Inflammatory macrophage treated with lipopolysaccharide for 1 hour (primary cell): ENCODE measurements around the gene TIMM29.
"Not testable (repeated sequence)": the region's sequence is repeated elsewhere in the genome, so short reads cannot be mapped to it uniquely, and the experiment has no call there.

Experiments used
- DNase-seq, 2 donors: peaks; one replicate each; pipeline ENCODE4 v3.0.0-alpha.2; 2020 to 2022

TIMM29 gene

DNA sequence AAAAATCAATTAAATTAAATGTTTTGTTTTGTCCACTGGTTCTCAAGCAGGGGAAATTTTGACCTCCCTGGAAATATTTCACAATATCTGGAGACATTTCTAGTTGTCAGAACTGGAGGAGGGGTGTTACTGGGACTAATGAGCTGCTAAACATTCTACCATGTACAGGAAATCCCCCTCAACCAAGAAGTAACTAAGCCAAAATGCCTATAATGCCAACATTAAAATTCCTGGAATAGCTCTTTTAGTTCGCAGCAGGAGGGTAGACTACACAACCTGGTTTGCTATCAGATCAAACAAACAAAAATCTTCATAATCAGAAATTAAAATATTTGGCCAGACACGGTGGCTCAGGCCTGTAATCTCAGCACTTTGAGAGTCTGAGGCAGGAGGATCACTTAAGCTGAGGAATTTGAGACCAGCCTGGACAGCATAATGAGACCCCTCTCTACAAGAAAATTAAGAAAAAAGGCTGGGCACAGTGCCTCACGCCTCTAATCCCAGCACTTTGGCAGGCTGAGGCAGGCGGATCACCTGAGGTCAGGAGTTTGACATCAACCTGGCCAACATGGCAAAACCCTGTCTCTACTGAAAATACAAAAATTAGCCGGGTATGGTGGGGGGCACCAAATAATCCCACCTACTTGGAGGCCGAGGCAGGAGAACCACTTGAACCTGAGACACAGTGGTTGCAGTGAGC is 18.5 kb downstream of the TIMM29 start:
- peak in 1 of 2 donors; percentile 13 for DNase-seq

DNA sequence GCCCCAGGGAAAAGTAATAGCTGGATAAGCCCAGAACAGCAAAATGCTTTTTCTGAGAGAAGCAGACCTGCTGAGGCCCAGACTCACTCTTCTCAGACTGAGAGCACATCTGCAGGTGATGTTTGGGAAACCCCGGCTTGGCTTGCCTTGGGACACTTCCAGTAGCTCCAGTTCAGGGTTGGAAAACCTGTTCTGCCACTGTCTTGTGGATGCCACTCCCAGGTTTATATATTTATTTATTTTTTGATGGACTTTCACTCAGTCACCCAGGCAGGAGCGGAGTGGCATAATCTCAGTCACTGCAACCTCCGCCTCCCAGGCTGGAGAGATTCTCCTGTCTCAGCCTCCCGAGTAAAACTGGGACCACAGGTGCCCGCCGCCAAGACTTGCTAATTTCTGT is 24.2 kb downstream of the TIMM29 start:
- DNase-seq: no peak

DNA sequence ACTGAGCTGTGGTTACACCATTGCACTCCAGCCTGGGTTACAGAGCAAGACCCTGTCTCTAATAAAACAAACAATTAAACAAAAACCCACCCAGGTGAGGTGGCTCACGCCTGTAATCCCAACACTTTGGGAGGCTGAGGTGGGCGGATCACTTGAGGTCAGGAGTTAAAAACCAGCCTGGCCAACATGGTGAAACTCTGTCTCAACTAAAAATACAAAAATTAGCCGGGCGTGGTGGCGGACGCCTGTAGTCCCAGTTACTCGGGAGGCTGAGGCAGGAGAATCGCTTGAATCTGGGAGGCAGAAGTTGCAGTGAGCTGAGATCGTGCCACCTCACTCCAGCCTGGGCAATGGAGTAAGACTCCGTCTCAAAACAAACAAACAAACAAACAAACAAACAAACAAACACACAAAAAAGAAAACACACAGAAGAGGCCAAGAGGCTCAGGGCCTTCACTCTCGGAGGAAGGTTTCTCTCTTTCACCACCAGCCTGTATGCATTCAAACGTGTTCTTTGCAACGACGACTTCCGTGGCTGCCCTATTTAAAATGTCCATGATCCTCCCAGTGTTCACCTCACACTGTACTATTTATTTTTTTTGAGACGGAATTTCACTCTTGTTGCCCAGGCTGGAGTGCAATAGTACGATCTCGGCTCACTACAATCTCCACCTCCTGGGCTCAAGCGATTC is 30.8 kb downstream of the TIMM29 start:
- not testable (repeated sequence) for DNase-seq

DNA sequence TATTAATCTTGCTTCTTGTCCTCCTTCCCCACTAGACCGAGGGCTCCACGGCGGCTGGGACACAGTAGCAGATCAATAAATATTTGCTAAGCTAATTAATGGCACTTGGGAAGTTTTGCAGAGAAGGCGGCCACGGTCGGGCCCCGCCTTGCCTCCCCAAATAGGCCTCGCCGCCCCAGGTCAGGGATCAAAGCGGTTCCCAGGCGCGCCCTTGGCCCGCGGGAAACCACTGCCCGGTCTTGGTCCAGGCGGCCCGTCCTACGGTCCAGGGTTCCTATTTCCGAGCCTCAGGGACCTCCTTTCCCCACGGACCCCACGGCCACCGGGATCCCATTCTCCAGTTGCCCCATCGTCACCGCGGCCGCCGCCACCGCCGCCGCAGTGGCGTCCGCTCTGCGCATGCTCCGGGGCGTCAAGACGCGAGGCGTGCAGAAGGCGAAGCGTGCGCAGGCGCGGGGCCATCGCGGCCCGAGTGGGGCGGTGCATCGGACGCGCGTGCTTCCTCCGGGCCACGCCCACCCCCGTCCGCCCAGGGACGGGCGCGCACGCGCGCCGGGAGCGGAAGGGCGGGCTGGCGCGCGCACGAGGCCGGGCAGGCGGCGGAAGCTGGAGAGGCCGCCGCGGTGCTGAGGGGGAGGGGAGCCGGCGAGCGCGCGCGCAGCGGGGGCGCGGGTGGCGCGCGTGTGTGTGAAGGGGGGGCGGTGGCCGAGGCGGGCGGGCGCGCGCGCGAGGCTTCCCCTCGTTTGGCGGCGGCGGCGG is 31.9 kb downstream of the TIMM29 start, which contains the start of gene SMARCA4:
SMARCA4 (plus strand) TSS at position 717 of the 759 bp plus-strand sequence. CDS start 23,122 bp downstream, outside the sequence.
- DNase-seq: peak; percentile 95 to 98

DNA sequence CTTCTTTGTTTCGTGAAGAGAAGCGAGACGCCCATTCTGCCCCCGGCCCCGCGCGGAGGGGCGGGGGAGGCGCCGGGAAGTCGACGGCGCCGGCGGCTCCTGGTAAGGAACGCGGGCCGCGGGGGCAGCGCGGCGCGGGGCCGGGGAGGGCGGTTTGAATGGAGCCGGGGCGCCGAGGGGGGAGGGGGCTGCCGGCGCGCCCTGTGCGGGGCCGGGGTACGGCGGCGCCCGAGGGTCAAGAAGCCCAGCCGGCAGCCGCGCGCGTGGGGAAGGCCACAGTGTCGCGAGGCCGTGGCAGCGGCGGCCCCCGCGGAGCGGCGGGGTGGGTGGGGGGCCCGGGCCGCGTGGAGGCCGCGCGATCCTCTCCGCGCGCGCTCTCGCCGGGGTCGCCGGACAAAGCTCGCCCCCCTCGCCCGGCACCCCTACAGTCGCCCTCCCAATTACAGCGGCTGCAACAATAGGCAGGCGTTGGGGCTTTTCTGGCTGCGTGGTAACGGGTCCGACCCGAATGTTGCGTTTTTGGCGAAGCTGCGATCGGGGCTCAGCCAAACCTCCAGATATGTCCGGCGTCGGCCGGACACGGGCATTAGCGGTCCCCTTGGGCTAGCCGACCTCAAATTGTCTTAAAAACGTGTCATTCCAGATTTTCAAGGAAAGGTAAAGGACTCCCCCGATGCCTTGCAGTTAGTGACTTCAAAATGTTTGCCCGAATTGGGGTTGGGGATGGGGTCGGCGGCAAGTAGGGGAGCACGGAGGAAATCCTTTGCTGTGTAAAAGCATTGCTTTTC is 32.7 kb downstream of the TIMM29 start:
- DNase-seq: no peak

DNA sequence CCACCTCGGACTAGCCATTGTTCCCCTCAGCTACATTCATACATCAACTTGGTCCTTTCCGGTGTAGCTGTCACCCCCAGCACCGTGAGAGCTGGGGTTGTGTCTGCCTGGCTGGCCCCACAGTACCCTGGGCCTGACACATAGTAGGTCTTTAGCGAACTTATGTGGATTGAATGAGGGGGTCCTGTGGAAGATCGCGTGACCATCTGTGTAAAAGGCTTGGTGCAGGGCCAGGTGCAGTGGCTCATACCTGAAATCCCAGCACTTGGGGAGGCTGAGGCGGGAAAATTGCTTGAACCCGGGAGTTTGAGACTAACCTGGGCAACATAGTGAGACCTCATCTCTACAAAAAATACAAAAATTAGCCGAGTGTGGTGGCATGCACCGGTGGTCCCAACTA is 34.3 kb downstream of the TIMM29 start:
- no peak for DNase-seq

DNA sequence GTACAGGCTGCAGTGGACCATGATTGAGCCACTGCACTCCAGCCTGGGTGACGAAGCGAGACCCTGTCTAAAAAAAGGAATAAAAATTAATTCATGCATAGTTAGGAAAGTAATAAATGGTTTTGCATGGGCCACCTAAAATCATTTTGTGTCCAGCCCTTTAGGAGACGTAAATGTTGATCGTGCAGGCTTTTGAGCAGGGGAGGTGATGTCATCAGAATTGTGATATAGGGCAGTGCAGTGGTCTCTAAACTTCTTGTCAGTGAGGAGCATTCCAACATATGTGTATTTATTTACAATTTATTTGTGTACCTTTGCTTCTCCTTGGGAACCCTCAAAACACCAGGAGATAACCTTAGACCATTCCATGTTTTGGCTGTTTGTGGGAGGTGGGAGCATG is 35.3 kb downstream of the TIMM29 start:
- DNase-seq: no peak

DNA sequence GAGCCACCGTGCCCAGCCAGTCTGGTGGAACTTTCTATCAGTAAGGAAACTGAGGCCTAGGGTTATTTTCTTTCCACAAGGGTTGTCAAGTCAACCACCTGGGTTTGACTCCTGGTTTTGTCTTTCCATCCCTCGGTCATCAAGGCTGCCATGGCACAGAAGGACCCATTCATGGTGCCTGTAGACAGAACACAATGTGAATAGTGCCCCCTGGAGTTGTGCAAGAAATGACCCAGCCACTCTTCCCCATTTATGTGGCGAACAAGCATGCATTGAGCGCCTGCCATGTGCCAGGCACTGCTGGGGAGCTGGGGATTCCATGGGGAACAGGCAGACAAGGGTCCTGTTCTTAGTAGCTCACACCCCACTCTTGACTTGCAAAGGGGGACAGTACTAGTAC is 36.3 kb downstream of the TIMM29 start:
- no peak for DNase-seq

DNA sequence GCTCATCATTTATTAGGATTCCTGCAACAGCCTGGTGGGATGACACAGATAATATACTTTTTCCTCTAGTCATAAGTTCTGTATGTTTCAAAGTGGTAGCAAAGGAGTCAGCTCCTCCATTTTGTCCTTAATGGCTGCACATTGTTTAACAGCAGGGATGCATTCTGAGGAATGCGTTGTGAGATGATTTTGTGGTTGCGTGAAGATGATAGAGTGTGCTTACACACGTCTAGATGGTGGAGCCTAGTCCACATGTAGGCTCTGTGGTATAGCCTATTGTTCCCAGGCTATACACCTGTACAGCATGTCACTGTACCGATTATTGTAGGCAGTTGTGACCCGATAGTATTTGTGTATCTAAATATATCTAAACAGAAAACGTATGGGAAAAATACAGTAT is 36.8 kb downstream of the TIMM29 start:
- DNase-seq: no peak

DNA sequence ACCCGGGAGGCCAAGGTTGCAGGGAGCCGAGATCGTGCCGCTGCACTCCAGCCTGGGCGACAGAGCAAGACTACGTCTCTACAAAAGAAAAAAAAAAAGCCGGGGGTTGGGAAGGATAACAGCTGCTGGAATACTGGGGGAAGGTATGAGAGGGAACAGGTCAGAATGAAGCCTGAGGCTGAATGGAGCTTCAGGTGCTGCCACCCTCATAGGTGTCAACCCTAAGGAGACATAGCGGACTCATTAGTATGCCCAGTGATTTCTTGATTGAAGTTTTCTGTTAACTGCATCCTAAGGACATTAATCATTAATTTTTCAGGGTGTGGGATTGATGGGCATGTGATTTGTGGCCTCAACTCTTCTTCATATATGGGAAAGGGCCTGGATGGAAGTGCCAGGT is 38.2 kb downstream of the TIMM29 start:
- DNase-seq: no peak

DNA sequence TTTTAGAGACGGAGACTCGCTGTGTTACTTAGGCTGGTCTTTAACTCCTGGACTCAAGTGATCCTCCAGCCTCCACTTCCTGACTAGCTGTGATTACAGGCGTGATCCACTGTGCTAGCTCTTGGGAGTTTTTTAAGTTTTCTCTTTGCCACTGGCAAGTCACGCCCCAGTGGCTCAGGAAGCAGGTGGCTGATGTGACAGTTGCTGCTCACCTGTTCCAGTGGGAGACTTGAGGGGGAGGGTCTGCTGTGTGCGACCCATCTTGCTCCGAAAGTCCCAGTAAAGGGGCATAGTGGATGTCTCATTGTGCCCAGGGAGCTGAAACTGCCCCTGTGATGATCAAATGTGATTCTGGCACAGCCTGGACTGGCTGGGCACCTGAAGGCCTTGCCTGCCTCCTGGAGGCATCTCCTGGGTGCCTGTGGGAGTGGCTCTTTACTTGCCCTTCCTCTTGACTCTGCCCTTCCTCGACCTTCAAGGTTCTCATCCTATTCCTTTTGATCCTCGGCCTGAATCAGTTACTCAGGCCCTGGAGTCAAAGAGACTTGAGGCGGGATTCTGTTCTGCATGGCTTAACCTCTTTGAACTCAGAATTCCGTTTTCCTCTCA is 40.0 kb downstream of the TIMM29 start:
- no peak for DNase-seq

DNA sequence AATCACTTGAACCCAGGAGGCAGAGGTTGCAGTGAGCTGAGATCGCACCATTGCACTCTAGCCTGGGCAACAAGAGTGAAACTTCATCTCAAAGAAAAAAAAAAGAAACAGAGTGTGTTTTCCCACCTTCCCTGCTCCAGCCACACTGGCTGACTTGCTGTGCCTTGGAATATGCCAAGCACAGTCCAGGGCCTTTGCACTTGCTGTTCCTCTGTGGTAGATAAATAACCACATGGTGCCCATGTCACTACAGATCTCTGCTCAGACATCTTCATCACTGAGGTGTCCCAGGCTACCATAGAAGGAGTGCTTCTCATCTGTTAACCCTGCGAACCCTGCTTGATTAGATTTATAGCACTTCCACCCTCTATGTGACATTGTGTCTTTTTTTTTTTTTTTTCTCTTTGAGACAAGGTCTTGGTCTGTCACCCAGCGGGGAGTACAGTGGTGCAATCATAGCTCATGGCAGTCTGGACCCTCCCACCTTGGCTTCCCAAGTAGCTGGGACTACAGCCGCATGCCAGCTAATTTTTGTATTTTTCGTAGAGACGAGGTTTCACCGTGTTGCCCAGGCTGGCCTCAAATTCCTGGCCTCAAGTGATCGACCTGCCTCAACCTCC is 42.6 kb downstream of the TIMM29 start:
- no peak for DNase-seq

DNA sequence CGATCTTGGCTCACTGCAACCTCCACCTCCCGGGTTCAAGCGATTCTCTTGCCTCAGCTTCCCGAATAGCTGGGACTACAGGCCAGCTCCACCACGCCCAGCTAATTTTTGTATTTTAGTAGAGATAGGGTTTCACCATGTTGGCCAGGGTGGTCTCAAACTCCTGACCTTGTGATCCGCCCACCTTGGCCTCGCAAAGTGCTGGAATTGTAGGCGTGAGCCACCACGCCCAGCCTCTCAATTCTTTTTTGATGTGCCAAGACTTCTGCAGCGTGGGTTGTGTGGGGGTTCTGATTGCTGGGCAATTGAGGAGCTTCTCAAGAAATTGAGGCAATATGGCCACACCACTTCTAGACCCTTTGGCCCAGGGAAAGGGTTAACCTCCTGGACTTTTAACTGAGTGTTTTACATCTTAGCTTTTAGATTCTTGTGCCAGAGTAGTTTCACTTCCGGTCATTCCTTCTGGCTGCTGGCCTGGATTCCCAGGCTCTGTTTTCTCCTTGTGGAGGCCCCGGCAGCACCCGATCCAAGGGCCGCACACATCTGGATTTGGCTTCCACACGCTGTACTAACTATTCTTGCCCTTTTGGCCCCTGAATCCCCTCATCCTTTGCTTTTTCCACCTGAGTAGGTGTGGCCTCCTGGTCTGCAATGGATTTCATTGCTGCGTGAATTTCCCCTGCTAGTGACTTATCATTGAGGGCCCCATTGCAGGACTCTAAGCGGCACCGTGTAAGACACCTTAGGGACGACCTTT is 46.9 kb downstream of the TIMM29 start:
- DNase-seq: no peak

DNA sequence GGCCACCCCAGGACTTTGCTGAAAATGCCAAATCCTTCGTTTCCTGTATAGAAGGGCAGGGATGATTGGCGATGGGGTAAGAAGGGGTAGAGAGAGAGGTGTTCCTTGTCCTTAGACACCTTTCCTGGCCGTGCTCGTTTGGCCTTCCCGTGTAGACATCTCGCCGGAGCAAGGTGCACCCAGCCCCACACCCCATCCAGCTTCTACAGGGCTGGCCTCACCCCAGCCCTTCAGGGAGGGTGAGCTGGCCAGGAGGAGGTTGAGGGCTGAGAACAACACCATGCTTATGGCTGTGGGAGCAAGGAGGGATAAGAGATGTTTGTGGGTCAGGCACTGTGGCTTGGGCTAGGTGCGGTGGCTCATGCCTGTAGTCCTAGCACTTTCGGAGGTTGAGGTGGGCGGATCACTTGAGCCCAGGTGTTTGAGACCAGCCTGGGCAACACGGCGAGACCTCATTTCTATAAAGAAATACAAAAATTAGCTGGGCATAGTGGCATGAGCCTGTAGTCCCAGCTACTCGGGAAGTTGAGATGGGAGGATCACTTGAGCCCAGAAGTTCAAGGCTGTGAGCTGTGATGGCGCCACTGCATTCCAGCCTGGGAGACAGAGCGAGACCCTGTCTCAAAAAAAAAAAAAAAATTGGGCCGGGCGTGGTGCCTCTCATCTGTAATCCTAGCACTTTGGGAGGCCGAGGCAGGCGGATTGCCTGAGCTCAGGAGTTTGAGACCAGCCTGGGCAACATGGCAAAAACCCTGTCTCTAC is 47.7 kb downstream of the TIMM29 start:
- no peak for DNase-seq

DNA sequence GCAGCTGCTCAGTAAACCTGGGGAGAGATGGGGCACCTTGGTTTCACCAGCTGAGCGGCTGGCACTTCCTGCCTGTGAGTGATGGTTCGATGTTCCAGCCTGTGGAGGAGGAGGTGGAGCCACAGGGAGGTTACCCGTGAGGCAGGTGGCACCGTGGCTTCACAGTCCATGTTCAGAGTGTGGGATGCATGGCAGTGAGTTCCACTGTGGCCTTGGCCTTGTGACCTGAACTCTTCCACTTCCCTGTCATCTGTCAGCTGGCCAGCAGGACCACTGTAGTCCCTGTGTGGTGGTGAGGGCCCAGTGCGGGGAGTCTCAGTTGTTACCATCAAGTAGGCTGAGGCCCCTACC is 49.1 kb downstream of the TIMM29 start:
- DNase-seq: no peak
